HL-60 (cell line): ENCODE measurements around the gene OR12D2.

Experiments used
- DNase-seq, 2 experiments: peaks; one replicate each; pipeline ENCODE4 v3.0.0-alpha.2; 2010 to 2020; ENCODE audit warnings: low read depth in 1 of 2, low spot score in 1 of 2
- H3K27ac ChIP-seq: fragments of 250-450 bp; sonication (Bioruptor Pico); replicated peaks from 2 replicates; pipeline ENCODE4 v1.5.1; 2020; ENCODE audit warnings: mild to moderate bottlenecking, moderate library complexity
- H3K27me3 ChIP-seq: fragments of 250-450 bp; sonication (Bioruptor Pico); 2 replicates; pipeline ENCODE4 v1.5.1; 2021; ENCODE audit warnings: mild to moderate bottlenecking, moderate library complexity; ENCODE audit not compliant: insufficient read depth, poor library complexity, severe bottlenecking
- H3K4me3 ChIP-seq: replicated peaks from 2 replicates; pipeline ENCODE4 v1.5.1; 2011; ENCODE audit warnings: mild to moderate bottlenecking, control low read depth, low read length; ENCODE audit not compliant: insufficient read depth
- CTCF ChIP-seq: IDR thresholded peaks from one replicate; pipeline ENCODE4 v1.5.1; 2011; ENCODE audit warnings: low read length, control low read depth, inconsistent platforms; ENCODE audit not compliant: insufficient read depth
- GABPA ChIP-seq: IDR thresholded peaks from 2 replicates; pipeline ENCODE4 v1.6.1; 2012; ENCODE audit warnings: low read depth
- POLR2AphosphoS5 ChIP-seq: IDR thresholded peaks from 2 replicates; pipeline ENCODE4 v1.6.1; 2012; ENCODE audit warnings: low read depth
- REST ChIP-seq: IDR thresholded peaks from 2 replicates; pipeline ENCODE4 v1.6.1; 2012; ENCODE audit warnings: low read depth; ENCODE audit not compliant: insufficient replicate concordance
- SPI1 ChIP-seq: IDR thresholded peaks from 2 replicates; pipeline ENCODE4 v1.6.1; 2012; ENCODE audit warnings: low read depth, mild to moderate bottlenecking, borderline replicate concordance

The OR12D2 gene

GRCh38 chr6:29388533-29388932, 6.9 kb upstream of the OR12D2 start:
- no peak for DNase-seq
- Histone ChIP-seq H3K27me3 (no peaks in the 10 kb centered on the region), H3K4me3 (no peak overlapping the region), H3K27ac (no peak overlapping the region)
- TF ChIP-seq SPI1, result no peak
- no peak for TF ChIP-seq CTCF
- no peak for TF ChIP-seq POLR2AphosphoS5
- no peak for TF ChIP-seq REST
- no peak for TF ChIP-seq GABPA

GRCh38 chr6:29399525-29399924, 4.1 kb downstream of the OR12D2 start:
- TF ChIP-seq REST, result no peak
- TF ChIP-seq SPI1, result no peak
- no peak for TF ChIP-seq POLR2AphosphoS5
- TF ChIP-seq CTCF, result no peak
- TF ChIP-seq GABPA, result no peak
- Histone ChIP-seq H3K27me3 (no peaks in the 10 kb centered on the region), H3K27ac (no peak overlapping the region), H3K4me3 (no peak overlapping the region)
- no peak for DNase-seq

- H3K27ac ChIP-seq, result no peak overlapping the region
Measured at GRCh38 chr6:29403801-29404200, 8.4 kb downstream of the OR12D2 start.

More at GRCh38 chr6:29403801-29404200, 8.4 kb downstream of the OR12D2 start:
- no peak for DNase-seq
- H3K4me3 ChIP-seq, result no peak overlapping the region
- TF ChIP-seq CTCF, result no peak
- no peak for TF ChIP-seq GABPA
- no peak for TF ChIP-seq REST
- no peak for TF ChIP-seq POLR2AphosphoS5
- TF ChIP-seq SPI1, result no peak
- H3K27me3 ChIP-seq, result no peaks in the 10 kb centered on the region
